H1 (cell line): ENCODE data around the gene FBH1. TPM values are rescaled to one million over a fixed set of nuclear protein-coding genes. Genes with fewer than 3 reads are reported as not detected.
A peak's percentile ranks its signal among the peaks of the same experiment; 100 is the strongest.

Source experiments
- ASH2L ChIP-seq: fragments of 200-600, 300-600 bp; sonication (generic); IDR thresholded peaks from one replicate; pipeline ENCODE4 v1.7.1; 2017; ENCODE audit warnings: low read length
- BCL11A ChIP-seq, 2 experiments: IDR thresholded peaks; one replicate each; pipeline ENCODE4 v1.6.1; 2011; ENCODE audit warnings: low read depth in 2 of 2, low read length in 2 of 2, mild to moderate bottlenecking in 2 of 2
- CHD7 ChIP-seq: fragments of 300-600 bp; sonication (generic); IDR thresholded peaks from 2 replicates; pipeline ENCODE4 v1.7.1; 2012; ENCODE audit warnings: low read length, moderate library complexity, mild to moderate bottlenecking, inconsistent platforms; ENCODE audit not compliant: insufficient replicate concordance
- KDM5A ChIP-seq: fragments of 200-600 bp; IDR thresholded peaks from 2 replicates; pipeline ENCODE4 v1.7.1; 2012; ENCODE audit warnings: mild to moderate bottlenecking, low read length, inconsistent platforms, mixed read lengths
- POLR2AphosphoS5 ChIP-seq: IDR thresholded peaks from 2 replicates; pipeline ENCODE4 v1.6.1; 2011; ENCODE audit warnings: low read depth, low read length
- RBBP5 ChIP-seq: IDR thresholded peaks from 2 replicates; pipeline ENCODE4 v1.7.1; 2012; ENCODE audit warnings: low read depth, mild to moderate bottlenecking, inconsistent platforms, low read length, moderate library complexity, borderline replicate concordance
- TCF12 ChIP-seq: IDR thresholded peaks from 2 replicates; pipeline ENCODE4 v1.6.1; 2011; ENCODE audit warnings: low read depth, mild to moderate bottlenecking, low read length
- ZNF274 ChIP-seq: IDR thresholded peaks from 2 replicates; pipeline ENCODE4 v1.7.0; 2012; ENCODE audit warnings: low read length, borderline replicate concordance; ENCODE audit errors: extremely low read depth
- polyA plus RNA-seq, 7 experiments: library from polyadenylated mRNA; depleted of rRNA in 3 of 7; stranded (reverse) in 5 of 7; unstranded in 2 of 7; fragments of >200 nt in 5 of 7; fragments of 200-250 nt in 2 of 7; gene quantifications; 1 replicate in 5 of 7; 2 replicates in 1 of 7; 4 replicates in 1 of 7; pipeline versions ENCODE4 v1.2.1 to v1.2.3, GENCODE V29; 2011 to 2013; ENCODE audit warnings: missing spikeins in 2 of 7, mixed read lengths in 2 of 7
- total RNA-seq: library from RNA; stranded (reverse); fragmentation: NEBNext Ultra II Directional; extraction: Animal tissue kit (Norgen Biotek cat#: 25700); gene quantifications from 2 replicates; pipeline ENCODE4 v1.2.1, GENCODE V29; 2021
- TF ChIP-seq, protein P1 (sequence below): IDR thresholded peaks from 2 replicates; pipeline ENCODE4 v1.6.1; 2011; ENCODE audit warnings: low read length, improper control_type of control experiment

The FBH1 gene
- total and polyA plus RNA-seq, 2 of the 8 experiments (the other 6 are each of a cell fraction or from before 2014, with no cell fraction given), result 31.1 to 51.8 TPM

- TF ChIP-seq CHD7, result no peak
- no peak for TF ChIP-seq ZNF274
- TF ChIP-seq RBBP5, result peak; percentile 26
- TF ChIP-seq KDM5A, result no peak
- TF ChIP-seq, protein P1, sequence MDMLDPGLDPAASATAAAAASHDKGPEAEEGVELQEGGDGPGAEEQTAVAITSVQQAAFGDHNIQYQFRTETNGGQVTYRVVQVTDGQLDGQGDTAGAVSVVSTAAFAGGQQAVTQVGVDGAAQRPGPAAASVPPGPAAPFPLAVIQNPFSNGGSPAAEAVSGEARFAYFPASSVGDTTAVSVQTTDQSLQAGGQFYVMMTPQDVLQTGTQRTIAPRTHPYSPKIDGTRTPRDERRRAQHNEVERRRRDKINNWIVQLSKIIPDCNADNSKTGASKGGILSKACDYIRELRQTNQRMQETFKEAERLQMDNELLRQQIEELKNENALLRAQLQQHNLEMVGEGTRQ, result no peak
- peak; percentile 42 for TF ChIP-seq ASH2L
- 0 out of 2 replicates have a peak, but pooled peaks have one; percentile 16 for TF ChIP-seq TCF12
- peak; percentile 78; the same call in 1 of the 2 replicates for TF ChIP-seq POLR2AphosphoS5
- no peak for TF ChIP-seq BCL11A (IDR thresholded peaks at IDR 0.05; ENCODE audit: low read depth in 2 of 2, low read length in 2 of 2)
Observed at GRCh38 chr10:5888843-5889623, 1.0 kb upstream of the FBH1 start (continued).
